HEK293T (cell line): ENCODE measurements around the gene CDH4.
A peak's percentile ranks its signal among the peaks of the same experiment; 100 is the strongest.

Source experiments
- CTCF ChIA-PET: fragments of 350-600 bp; formaldehyde crosslinking; extraction: SDS; loops from one replicate; lab custom pipeline; 2021; ENCODE audit warnings: antibody characterized with exemption, inconsistent platforms; lab: Yijun Ruan, JAX
- POLR2A ChIA-PET: fragments of 350-600 bp; formaldehyde crosslinking; extraction: SDS; loops from one replicate; lab custom pipeline; 2020; ENCODE audit warnings: antibody characterized with exemption, inconsistent platforms; lab: Yijun Ruan, JAX
- DNase-seq: peaks from one replicate; pipeline ENCODE4 v3.0.0; 2012; ENCODE audit warnings: mixed read lengths; ENCODE audit errors: extremely low spot score
- ARNT ChIP-seq: fragments of 450-650 bp; IDR thresholded peaks from 2 replicates; pipeline ENCODE4 v1.6.1; 2017; ENCODE audit warnings: mild to moderate bottlenecking
- BHLHE40 ChIP-seq: fragments of 450-650 bp; IDR thresholded peaks from 2 replicates; pipeline ENCODE4 v1.6.1; 2016; ENCODE audit warnings: mild to moderate bottlenecking, moderate library complexity, borderline replicate concordance
- CTBP1 ChIP-seq: fragments of 450-650 bp; IDR thresholded peaks from 2 replicates; pipeline ENCODE4 v1.6.1; 2016; ENCODE audit warnings: borderline replicate concordance
- ELF4 ChIP-seq: fragments of 450-650 bp; IDR thresholded peaks from 2 replicates; pipeline ENCODE4 v1.6.1; 2017; ENCODE audit warnings: antibody characterized with exemption
- FOXA1 ChIP-seq: fragments of 450-650 bp; IDR thresholded peaks from 2 replicates; pipeline ENCODE4 v1.6.1; 2016; ENCODE audit warnings: mild to moderate bottlenecking
- FOXK2 ChIP-seq: fragments of 450-650 bp; IDR thresholded peaks from 2 replicates; pipeline ENCODE4 v1.6.1; 2016; ENCODE audit warnings: mild to moderate bottlenecking
- FOXM1 ChIP-seq: fragments of 450-650 bp; IDR thresholded peaks from 2 replicates; pipeline ENCODE4 v1.6.1; 2017; ENCODE audit warnings: mild to moderate bottlenecking, borderline replicate concordance
- HDGF ChIP-seq: fragments of 450-650 bp; IDR thresholded peaks from 2 replicates; pipeline ENCODE4 v1.6.1; 2017; ENCODE audit warnings: antibody characterized with exemption, borderline replicate concordance
- L3MBTL2 ChIP-seq: fragments of 450-650 bp; conservative IDR thresholded peaks from 2 replicates; pipeline ENCODE4 v1.6.1; 2016; ENCODE audit warnings: mild to moderate bottlenecking
- LEF1 ChIP-seq: fragments of 450-650 bp; IDR thresholded peaks from 2 replicates; pipeline ENCODE4 v1.6.1; 2017; ENCODE audit warnings: mild to moderate bottlenecking, borderline replicate concordance
- NFRKB ChIP-seq: fragments of 450-650 bp; IDR thresholded peaks from 2 replicates; pipeline ENCODE4 v1.6.1; 2016; ENCODE audit warnings: mild to moderate bottlenecking, moderate library complexity
- PKNOX1 ChIP-seq: fragments of 450-650 bp; IDR thresholded peaks from 2 replicates; pipeline ENCODE4 v1.6.1; 2016
- SP1 ChIP-seq: fragments of 450-650 bp; IDR thresholded peaks from 2 replicates; pipeline ENCODE4 v1.6.1; 2017
- SUZ12 ChIP-seq: fragments of 450-650 bp; IDR thresholded peaks from 2 replicates; pipeline ENCODE4 v1.6.1; 2016; ENCODE audit warnings: mild to moderate bottlenecking
- TARDBP ChIP-seq: fragments of 450-650 bp; IDR thresholded peaks from 2 replicates; pipeline ENCODE4 v1.6.1; 2016
- ZNF384 ChIP-seq: fragments of 450-650 bp; IDR thresholded peaks from 2 replicates; pipeline ENCODE4 v1.6.1; 2016

The CDH4 gene

GRCh38 chr20:61661025-61661424 is 409.0 kb downstream of the CDH4 start:
- no peak for TF ChIP-seq TARDBP
- CTCF ChIA-PET: interaction anchor here (0.6 kb wide), 1 partner anchor 9 kb away, joined by 3 read pairs; no protein-coding TSS in a partner anchor
- DNase-seq: no peak
- POLR2A ChIA-PET: no interaction called here

GRCh38 chr20:61661583-61661982 is 409.5 kb downstream of the CDH4 start:
- CTCF ChIA-PET: interaction anchor here (0.6 kb wide), 1 partner anchor 9 kb away, joined by 3 read pairs; no protein-coding TSS in a partner anchor
- TF ChIP-seq BHLHE40: no peak
- TF ChIP-seq TARDBP: no peak
- no peak for TF ChIP-seq SP1
- TF ChIP-seq FOXA1: no peak
- TF ChIP-seq FOXM1: no peak
- no peak for TF ChIP-seq ARNT
- TF ChIP-seq NFRKB: no peak
- POLR2A ChIA-PET: no interaction called here
- DNase-seq: no peak

DNA sequence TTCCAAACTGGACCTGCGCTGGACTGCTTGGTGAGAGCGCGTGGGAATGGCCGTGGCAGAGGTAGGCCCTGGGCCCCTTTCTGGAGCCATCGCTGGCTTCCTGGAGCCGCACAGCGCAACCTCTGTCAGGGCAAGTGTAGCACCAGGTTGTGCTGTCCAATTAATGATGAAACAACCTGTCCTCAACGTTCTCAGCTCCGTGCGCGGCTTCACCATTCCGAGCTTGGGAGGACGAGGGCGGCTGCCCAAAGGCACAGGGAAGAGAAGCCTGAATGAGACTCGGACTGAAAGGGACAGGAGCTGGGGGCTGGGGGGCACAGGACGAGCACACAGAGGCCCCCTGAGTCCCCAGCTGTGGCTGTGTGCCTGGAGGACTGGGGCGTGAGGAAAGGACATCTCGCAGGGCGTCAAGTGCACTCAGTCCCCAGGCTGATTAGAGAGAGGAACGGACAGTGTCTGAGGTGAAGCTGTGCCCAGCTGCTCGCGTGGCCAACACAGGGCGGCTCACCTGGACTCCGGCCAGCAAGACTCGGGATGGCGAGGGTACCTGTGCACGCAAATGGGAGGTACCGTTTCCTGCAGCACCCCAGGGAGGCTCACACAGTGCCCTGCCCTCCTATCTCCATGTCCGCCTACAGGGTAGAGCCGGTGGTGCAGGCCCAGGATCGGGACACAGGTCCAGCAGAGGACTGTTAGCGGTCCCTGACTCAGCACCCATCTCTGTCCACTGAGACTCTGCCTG is 410.3 kb downstream of the CDH4 start:
- peak; percentile 24 for DNase-seq
- POLR2A ChIA-PET: no interaction called here
- TF ChIP-seq FOXA1 (no peak), PKNOX1 (no peak), SP1 (no peak), TARDBP (no peak), ARNT (no peak), BHLHE40 (no peak)
- CTCF ChIA-PET: no interaction called here

DNA sequence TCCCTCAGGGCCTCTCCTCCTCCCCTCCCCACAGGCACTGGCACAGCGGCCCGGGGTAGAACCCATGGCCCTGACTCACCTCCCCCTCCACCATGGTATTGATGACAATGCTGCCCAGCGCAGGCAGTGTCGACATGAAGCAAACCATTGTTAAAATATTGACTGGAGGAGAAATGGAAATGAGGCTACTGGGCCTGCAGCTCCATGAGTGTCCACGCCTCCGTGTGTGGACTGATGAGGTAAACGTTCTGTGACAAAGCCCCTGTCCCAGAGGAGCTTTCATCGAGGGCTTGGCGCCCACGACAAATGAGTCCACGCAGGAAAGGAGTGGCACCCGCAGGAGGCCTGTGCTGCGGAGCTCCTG is 410.9 kb downstream of the CDH4 start:
- CTCF ChIA-PET: no interaction called here
- POLR2A ChIA-PET: no interaction called here
- no peak for TF ChIP-seq FOXM1
- TF ChIP-seq L3MBTL2: no peak
- TF ChIP-seq NFRKB: no peak
- no peak for TF ChIP-seq LEF1
- TF ChIP-seq SUZ12: no peak
- TF ChIP-seq CTBP1: no peak
- TF ChIP-seq FOXA1: no peak
- TF ChIP-seq HDGF: no peak
- TF ChIP-seq ARNT: no peak
- no peak for TF ChIP-seq ELF4
- TF ChIP-seq SP1: no peak
- TF ChIP-seq FOXK2: no peak
- TF ChIP-seq TARDBP: no peak
- TF ChIP-seq BHLHE40: no peak
- no peak for TF ChIP-seq PKNOX1
- TF ChIP-seq ZNF384: no peak
- no peak for DNase-seq

- TF ChIP-seq PKNOX1 (no peak), BHLHE40 (no peak), NFRKB (no peak), ARNT (no peak), CTBP1 (no peak), FOXK2 (no peak), FOXA1 (no peak), SP1 (no peak), ZNF384 (no peak), FOXM1 (no peak), HDGF (no peak), ELF4 (no peak), L3MBTL2 (no peak), TARDBP (no peak), LEF1 (no peak), SUZ12 (no peak)
- DNase-seq: no peak
- ChIA-PET POLR2A (no interaction called here), CTCF (no interaction called here)
Observed at GRCh38 chr20:61663521-61664425, 411.7 kb downstream of the CDH4 start.

DNA sequence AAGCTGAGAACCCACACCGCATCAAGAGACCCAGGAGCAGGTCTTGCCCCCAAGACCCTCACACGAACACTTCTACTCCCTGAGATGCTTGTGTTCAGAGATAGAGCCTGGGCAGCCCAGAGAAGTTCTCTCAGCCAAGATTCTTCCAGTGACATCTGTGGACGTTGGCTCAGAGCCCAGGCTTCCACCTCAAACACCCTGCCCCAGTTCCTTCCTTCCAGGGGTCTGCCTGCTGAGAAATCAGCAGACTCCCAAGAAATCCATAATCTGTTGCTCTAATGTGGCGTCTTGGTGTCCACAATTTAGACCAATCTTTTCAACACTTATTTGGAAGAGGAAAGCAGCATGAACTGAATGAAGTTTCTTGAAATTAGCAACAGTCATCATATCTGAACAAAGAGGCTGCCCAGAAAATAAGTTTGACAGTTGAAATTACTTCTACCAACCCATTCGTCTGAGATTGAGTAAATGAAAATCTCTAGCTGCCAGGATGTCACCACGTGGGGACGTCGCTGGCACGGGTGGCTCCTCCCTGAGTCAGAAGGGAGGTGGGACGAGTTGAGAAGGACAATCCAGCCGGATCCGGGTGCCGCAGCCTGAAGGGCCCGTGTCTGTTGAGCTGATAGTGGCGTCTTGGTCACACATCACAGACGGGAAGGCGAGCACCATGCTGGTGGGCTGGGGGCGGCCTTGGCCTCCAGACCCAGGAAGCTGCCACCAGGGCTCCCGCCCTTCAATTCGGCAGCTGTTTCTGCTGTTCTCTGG is 412.7 kb downstream of the CDH4 start:
- TF ChIP-seq L3MBTL2 (no peak), SUZ12 (no peak), PKNOX1 (no peak), BHLHE40 (no peak), SP1 (no peak), FOXM1 (no peak), FOXK2 (no peak), ELF4 (no peak), FOXA1 (no peak), ZNF384 (no peak), HDGF (no peak), TARDBP (no peak), LEF1 (no peak), NFRKB (no peak), ARNT (no peak), CTBP1 (no peak)
- no peak for DNase-seq
- CTCF ChIA-PET: no interaction called here
- POLR2A ChIA-PET: no interaction called here
